ENCODE measurements around the gene AWAT2.

AWAT2 gene, protein sequence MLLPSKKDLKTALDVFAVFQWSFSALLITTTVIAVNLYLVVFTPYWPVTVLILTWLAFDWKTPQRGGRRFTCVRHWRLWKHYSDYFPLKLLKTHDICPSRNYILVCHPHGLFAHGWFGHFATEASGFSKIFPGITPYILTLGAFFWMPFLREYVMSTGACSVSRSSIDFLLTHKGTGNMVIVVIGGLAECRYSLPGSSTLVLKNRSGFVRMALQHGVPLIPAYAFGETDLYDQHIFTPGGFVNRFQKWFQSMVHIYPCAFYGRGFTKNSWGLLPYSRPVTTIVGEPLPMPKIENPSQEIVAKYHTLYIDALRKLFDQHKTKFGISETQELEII

DNA sequence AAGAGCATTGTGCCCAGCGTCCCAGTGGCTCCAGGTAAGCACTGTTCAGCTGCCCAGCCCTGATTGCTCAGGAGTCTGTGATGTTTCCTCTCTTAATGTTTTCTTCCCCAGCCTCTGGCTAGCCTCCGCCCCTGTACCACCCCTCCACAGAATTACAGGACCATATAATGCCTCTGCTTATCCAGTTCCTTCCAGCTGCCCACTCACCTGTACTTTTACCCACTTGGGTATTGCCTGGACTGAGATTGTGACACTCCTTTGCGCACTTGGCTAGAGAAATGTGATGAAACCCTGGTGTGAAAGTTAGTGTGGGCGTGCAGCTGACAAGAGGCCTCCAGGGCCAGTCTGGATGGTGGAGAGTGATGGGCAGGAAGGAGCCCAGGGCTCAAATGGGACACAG is at the start of gene AWAT2:
TSS of gene AWAT2 (minus strand) at position 14 of the 400 bp plus-strand sequence. CDS start at position 8, 6 bp downstream.
- peak; percentile 22 to 28 (median 27) for DNase-seq

DNA sequence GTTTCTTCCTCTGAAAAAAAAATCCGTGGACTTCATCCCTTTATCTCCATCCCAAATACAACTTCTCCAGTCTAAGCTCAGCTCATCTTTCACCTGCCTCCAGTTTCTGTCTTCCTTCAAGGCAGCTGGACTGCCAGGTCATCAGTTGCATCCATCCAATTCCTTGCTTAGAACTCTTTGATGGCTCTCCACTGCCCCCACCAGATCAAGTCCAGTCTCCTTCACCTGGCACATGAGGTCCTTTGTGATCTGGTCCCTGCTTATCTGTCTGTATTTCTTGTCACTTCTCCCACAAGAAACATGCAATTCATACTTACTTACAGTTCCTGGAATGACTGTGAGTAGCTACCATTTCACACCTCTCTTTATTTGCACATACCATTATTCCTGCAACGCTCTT is 46.3 kb upstream of the AWAT2 start:
- no peak for DNase-seq

DNA sequence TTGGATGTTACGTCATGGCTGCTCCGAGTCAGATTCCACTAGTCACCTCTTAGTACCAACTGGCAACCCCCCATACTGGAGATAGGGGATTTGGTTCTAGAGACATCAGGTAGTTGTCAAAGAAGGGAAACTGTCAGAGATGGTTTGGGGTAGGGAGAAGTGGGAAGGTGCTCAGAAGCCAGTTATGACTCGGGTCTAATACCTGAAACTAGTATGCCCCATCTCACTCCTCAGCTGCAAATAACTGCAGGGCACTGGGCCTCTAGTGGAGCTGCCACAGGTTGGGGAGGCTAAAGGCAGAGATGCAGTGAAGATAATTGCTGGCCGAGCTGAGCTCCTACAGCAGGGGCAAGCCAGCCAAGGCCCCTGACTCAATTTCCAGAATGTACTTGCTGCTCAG is 42.5 kb upstream of the AWAT2 start:
- DNase-seq: no peak

DNA sequence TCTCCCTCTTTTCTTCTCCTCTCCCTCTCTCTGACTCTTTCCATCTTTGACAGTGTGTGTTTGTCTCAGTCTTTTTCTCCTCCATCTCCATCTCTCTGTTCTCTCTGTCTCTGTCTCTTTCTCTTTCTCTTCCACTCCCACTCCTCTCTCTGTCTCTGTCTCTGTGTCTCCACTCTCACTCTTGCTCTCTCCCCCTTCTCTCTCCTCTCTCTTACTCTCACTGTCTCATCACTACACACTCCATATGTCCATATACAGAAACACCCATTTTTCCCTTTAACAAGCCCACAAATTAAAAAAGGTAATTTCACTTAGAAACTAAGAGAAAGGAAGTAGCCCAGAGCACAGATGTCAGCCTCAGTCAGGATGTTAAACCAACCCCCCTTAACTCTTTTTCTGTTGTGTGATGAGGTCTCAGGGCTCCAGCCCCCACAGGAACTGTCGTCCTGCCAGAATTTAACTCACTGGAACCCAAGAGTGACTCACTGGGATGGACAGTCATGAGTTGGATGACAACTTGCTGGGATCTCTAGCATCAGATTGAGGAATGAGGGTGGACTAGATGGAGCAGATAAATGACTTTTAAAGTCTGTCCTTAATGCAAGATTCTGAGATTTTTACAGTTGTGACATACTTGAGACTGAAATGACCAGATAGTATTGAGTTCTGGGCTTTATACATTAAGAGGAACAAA is 40.0 kb upstream of the AWAT2 start:
- no peak for DNase-seq

DNA sequence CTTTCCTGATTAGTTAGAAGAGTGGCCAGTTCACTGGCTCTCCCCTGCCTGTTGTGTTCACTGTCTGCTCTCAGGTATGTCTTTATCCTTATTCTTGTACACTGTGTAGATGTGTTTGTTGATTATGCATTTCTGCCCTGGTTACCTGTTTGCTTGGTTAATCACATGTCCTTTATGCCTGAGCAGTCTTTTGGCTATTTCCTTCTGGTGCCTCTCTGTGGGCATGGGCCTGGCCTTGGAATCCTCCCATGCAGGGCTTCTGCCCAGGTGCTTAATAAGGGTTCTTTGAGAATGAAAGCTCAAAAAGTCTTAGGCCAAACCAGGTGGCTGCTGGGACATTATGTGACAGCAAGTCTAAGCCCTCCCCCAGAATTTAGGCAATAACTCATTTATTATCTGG is 39.0 kb upstream of the AWAT2 start:
- no peak for DNase-seq

DNA sequence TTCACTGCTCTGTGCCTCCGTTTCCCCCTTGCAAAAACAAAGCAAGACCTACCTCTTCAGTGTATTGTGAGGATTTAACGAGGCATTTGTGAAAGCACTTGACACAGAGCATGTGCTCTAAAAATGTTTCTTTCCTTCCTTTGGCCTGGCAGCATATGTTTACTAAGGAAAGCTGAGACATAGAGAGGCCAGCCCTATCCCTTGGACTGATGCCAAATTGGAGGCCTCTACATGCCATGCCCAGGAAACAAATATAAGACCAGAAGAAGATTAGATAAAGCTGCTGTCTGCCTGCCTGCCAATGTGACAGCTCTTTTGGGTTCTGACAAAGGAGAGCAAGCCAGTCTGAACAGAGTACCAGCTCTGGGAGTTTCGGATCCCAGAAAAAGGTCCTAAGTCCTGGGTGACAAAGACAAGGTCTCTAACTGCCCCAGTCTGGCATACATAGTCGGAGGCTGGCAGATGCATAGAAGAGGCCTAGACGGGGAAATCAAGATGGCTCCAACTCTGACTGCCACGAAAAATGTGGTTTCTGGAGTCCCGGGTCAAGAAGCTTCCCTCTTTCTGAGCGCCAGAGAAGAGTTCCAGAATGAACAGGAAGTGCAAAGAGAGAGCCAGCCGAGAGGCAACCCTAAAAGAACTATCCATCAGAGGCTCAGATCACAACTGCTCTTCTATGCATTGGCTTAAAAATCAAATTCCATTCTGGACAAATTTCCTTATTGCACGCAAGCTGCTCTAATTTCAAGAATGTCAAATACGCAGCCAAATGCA is 38.3 kb upstream of the AWAT2 start:
- no peak for DNase-seq

DNA sequence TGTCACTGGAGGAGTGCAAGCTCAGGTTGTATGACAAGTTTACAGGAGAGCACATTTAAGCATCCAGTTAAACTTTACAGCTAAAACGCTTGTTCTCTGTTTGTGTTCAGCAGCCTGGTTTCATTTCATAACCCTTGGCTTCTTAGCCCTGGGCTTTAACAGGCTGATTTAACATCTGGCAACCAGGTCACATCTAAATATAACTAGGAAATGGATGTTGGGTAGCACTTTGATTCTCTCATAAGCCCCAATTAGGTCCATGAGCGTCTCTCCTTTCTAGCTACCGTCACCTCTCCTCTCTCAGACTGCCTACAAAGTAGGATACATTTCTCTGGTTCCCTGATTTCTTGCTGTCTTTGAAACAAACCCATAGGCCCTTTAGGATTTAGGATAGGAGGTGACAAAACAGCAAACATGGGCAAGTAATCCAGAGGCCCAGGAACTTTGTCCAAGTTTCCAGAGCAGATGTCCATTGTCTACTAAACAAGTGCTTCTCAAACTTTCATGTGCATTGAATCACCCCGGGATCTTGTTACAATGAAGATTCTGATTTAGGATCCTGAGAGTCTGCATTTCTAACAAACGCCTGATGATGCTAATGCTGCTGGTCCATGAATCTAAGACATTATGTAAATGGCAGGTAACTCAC is 35.0 kb upstream of the AWAT2 start:
- no peak for DNase-seq

DNA sequence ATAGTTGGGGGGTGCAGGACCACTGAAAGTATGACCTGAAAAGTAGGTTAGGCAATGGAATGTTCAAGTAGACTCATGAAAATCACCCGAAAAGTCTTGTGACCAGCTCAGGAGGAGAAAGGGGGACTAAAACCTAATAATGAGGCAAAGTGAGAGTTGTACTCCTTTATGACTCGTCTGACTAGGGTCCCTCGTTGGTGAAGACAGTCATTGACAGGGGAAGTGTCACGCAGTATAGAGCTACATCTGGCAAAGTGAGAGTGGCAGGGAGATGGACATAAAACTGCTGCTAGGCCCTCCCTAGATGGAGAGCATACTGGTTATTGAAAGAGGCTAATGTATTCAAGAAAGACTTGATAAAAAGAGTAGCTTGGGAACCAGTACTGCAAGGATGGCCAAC is 33.0 kb upstream of the AWAT2 start:
- DNase-seq: no peak

DNA sequence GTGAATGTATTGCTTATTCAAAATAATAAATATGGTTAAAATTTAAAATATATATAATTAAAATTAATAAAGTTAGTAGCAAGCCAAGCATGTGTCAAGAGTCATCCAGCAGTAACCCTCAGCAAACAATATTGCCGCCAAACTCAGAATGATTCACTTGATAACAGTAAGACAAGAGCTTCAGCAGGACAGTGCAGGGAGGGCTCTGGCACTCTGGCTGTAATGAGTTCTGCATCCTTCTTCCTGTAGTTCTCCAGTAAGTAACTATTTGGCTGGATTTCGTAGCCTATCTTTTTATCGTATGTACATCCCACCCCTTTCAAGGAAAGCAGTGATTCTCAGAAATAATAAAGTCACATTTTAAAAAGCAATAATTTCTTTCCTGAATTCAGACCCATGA is 30.1 kb upstream of the AWAT2 start:
- no peak for DNase-seq

DNA sequence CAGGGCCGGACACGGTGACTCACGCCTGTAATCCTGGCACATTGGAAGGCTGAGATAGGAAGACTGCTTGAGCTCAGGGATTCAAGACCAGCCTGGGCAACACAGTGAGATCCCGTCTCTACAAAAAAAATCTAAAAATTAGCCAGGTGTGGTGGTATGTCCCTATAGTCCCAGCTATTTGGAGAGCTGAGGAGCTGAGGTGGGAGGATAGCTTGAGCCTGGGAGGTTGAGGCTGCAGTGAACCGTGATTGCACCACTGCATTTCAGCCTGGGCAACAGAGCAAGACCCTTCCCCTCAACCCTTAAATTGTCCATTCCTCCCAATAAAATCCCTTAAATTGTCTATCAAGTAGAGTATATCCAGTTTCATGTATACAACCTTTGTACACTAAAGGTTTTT is 29.6 kb upstream of the AWAT2 start:
- no peak for DNase-seq

DNA sequence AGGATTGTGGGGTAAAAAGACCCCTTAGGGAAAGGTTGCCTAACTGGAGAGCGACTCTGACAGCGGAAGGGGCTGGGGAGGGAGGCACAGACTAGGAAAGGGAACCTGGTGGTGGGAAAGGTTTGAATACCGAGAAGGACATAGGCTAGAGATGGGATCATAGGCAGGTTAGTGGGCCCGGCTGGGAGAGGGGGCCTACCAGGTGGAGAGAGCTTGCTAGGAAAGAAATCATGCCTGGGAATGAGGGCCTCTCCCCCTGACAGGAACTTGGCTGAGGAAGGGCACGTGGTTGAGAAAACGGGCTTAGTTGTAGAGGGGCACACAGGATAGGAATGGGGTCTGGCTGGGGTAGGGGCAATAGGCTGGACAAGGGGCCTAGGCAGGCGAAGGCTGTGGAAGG is 16.9 kb upstream of the AWAT2 start:
- no peak for DNase-seq

DNA sequence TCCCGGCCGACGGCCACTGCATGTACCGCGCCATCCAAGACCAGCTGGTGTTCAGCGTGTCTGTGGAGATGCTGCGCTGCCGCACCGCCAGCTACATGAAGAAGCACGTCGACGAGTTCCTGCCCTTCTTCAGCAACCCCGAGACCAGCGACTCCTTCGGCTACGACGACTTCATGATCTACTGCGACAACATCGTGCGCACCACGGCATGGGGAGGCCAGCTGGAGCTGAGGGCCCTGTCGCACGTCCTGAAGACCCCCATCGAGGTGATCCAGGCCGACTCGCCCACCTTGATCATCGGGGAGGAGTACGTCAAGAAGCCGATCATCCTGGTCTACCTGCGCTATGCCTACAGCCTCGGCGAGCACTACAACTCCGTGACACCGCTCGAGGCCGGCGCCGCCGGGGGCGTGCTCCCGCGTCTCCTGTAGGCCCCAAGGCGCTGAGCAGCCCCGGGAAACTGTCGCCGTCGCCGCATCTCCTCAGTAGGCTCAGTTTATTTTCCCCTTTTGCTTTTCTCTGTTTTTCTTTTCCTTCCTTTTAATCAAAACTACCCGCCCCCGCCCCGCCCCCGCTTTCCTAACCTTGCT is 13.3 kb upstream of the AWAT2 start:
- no peak for DNase-seq

DNA sequence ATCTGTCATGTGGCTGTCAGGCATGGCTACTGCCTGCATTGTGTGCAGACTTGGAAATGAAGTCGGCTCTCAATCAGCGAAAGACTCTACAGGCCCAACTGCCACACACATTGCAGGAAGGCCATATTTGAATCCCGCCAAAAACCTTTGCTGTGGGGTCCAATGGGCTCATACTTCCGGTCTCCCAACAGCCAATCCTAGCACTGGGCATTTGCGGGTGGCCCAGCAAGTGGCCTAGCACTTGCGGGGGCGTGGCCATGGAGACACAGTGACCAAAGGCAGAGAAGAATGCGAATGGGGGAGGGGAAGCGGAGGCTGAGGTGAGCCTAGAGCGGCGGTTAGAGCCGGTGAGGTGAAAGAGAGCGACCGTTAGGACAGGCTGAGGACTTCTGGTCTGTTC is 12.3 kb upstream of the AWAT2 start, which contains the start of gene OTUD6A:
TSS of gene OTUD6A (plus strand) at position 382 of the 400 bp plus-strand sequence. CDS start 68 bp downstream, outside the sequence.
- no peak for DNase-seq

DNA sequence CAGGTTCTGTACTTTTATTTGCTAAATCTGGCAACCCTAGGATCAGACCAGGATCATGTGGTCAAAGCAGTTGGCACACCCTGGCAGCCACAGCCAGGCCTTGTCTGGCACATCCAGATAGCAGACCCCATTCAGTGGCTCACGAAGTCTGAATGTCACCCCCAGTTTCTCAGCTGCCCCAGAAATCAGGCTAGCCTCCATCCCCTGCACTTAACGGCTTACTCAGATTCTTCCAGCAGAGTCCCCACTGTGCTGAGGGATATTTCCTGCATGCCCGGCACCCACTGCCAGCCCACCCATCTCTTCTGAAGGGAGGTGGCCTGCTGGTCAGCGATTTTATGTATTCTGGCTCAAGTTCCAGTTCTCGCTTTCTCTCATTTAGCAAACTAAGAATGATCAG is 4.7 kb upstream of the AWAT2 start:
- no peak for DNase-seq

DNA sequence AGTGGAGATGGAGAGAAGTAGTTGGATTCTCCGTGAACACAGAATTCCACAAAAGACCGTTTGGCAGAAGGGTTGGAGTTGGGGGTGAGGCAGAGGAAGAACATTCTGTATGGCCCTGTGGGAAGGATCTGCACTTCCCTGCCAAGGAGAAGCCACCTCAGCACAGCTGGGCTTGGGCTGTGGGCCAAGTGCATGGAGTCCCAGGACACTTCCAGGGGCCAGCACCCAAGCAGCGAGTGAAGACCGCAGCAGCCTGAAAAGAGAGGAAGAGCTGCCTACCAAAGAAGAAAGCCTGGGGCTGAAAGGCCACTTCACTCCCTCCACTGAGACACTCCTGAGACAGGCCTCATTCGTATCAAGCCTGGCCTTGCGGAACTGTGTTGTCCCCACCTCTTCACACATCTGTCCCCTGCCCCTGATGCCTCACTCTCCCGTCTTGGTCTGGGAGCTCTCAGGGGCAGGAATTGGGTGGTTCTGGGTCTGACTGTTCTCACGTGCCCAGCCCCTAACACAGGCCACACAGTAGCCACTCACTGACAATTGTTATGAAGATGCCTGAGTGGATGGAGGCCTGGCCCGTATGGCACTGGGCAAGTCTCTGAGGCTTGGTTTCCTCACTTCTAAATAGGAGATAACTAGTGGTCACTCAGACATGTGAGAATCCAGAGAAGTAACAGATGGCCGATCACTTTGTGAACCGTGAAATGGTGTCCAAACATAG is 3.3 kb upstream of the AWAT2 start:
- no peak for DNase-seq

DNA sequence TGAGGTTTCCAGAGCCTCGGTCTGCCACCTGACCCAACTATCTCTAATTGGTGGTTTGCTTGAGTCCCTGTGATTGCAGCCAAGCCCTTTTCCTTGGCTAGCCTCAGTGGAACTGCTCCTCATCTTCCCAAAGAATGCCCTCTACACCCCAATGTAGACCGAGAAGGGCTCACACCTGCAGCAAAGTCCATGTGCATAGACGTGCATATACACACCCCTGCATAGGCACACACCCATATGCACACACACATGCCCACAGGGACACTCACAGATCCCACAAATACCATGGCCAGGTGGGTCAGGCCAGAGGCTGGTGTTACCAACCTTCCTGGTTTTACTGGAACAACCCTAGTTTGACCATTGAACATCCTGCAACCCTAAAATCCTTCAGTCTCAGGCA is 332 bp downstream of the AWAT2 start:
- DNase-seq: no peak

DNA sequence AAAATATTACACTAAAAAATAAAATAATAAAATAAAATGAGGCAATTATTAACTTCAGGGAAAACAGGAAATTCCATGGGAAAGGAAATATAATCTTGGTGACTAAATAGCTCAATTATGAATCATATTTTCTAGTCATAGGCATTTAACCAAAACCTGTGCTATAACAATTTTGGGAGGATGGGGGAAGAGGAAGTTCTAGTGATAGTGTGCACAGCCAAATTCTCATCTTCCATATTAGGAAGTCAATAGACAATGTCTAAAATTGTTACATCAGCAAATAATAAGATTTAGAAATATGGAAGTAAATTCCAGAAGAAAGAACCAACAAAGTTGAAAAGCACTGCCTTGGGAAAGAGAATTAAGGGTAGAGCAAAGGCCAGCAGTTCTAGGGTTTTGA is 2.8 kb downstream of the AWAT2 start:
- peak in 2 of 3 donors; percentile 11 to 23 for DNase-seq

DNA sequence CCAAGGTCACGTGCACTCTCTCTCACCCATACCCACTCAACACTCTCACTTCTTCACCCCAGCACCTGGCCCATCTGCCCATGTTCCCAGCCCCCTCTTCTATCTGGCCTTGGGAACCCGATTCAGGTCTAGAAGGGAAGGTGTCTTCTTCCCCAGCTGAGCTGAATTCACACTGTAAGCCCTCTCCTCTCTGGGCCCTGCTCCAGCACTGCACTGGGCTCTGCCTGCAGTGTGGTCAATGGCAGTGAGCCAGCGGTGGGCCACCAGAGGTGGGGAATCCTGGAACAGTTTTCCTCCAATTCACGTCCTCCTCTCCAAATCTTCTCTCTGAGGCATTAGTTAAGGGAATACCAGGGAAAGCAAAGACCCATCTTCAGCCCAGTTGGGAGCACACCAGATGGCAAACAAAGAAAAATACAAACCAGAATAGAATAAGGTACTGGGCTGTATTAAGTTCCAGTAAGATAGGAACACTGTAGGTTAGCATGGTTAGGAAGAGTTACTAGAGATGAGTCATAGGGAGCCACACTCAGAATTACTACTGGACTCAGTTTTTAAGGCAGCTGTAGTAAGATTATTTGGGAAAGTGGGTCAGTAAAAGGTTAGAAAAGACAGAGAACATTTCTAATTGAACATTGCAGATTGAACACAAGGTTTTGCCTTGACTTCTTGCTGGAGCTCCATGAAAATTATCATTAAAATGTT is 5.0 kb downstream of the AWAT2 start:
- no peak for DNase-seq

DNA sequence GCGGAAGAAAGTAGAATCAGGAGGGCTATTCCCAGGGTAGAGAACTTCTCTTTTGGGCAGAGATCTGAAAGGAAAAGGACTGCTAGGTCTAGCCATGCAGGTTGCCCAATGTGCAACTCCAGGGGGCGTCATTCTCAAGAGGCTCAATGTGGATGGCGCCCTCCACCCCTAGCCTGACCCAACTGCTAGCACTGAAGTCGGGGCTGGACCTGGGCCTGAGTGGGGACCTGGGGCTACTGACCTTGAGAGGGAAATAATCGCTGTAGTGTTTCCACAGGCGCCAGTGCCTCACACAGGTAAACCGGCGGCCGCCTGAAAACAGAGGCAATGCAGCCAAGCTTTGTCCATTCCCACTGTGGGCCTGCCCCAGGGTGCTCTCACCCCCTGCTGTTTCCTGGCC is 6.1 kb downstream of the AWAT2 start:
- no peak for DNase-seq

DNA sequence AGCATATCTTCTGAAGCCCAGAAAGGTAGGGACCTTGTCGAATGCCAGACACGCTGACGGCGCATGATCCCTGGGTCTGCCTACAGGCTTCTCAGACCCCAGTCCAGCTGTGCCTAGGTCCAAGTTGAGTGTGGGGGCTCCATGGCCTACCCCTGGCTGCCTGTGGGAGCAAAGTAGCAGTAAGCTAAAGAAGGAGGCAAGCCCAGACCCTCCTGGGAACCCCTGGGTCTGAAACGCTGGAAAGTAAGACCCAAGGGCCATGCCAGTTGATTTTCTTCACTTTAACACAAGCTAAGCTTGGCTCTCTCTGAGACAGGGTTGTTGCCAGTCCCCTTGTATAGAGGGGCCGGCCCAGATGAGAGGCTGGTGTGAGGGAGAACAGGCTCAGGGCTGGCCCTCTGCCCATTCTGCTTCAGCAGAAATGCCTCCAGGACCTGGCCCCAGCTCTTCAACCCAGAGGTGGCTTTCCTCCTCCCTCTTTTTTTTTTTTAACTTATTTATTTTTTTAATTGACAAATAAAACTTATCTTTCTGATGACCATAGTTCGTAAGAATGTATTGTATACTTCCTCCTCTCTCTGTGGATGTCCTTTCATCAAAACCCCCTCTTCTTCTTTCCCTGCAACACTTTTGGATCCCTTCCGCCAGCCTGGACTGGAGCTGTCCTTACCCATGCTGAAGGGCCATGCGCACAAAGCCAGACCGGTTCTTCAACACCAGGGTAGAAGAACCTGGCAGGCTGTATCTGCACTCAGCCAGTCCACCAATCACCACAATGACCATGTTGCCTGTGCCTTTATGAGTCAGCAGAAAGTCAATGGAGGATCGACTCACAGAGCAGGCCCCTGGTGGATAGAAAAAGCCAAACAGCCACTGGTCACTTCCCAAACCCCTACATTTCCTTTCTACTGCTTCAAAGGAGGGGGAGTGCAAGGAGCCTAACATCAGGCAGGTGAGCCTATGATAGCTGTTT is 7.1 kb downstream of the AWAT2 start:
- no peak for DNase-seq

Data from suppressor macrophage treated with lipopolysaccharide for 1 hour (primary cell).